ENCODE results near the gene NTN3. TPM values are rescaled to one million over a fixed set of nuclear protein-coding genes. Genes with fewer than 3 reads are reported as not detected.
A peak's percentile ranks its signal among the peaks of the same experiment; 100 is the strongest.

The NTN3 gene
- total and polyA plus RNA-seq, 2 of the 8 experiments (the other 6 are each of a cell fraction or from before 2014, with no cell fraction given): 0.30 to 0.34 TPM

DNA sequence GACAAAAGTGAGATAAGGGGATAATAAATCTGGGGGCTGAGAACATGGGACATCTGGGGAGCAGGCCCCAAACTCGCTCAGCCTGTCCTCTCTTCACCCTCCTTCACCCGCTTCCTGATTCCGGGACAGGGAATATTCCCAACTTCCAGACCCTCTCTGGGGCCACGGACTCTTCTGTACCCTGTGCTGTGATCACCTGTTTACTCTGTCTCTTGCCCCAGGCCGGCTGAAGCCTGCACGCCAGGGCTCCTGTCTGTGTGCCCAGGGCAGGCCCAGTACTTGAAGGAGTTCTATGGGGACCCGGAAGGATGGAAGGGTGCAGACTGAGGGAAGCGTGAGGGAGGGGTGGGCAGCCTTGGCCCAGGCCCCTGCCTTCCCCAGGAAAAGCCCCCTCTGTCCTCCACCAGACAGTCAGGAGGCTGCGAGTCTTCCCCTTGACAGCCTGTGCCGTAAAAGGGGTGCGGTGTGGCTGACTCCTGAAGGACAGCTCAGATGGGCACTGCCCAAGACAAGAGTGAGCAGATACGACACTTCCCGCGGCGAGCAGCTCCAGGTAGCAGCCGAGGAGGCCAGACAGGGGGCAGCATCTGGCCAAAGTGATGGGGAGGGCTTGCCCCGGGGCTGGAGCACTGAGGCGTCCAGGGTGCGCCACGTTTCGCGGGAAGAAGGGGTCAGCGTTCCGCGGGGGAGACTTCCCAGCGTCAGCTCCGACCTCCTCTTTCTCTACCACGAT is 42.9 kb upstream of the NTN3 start:
- H3K4me1 ChIP-seq (replicated peaks in 1 of 4; ENCODE audit: control insufficient read depth in 3 of 4, insufficient read depth in 4 of 4, low read length in 3 of 4): peaks cover 0 to 13% (median 6%) of the 10 kb centered on the region in 4 experiments; a peak in 5 of 7 replicates
- no peak overlapping the region for H3K23ac ChIP-seq (ENCODE audit: insufficient read length)
- H3K14ac ChIP-seq (ENCODE audit: insufficient read length): no peak overlapping the region
- peaks cover 12% of the 10 kb centered on the region; the same call in 1 of the 2 replicates for H3K23me2 ChIP-seq (ENCODE audit: low read depth, low read length)
- CTCF ChIA-PET (ENCODE audit: partially characterized antibody): interaction anchor here (0.6 to 2.8 kb wide), 14 partner anchors 14 to 190 kb away, joined by 3 to 9 read pairs (median 3); partner anchors contain the start of gene ECI1
- 32% methylated on average over 20 of the region's 28 CpGs; no CpG with 5 or more reads in 1 of the 2 experiments for WGBS, 2 experiments (ENCODE audit: extremely low coverage in 1 of 2, insufficient coverage in 1 of 2, insufficient read length in 1 of 2, insufficient replicate concordance in 2 of 2, low coverage in 1 of 2, low lambda C conversion rate in 2 of 2, missing lambda C conversion rate in 1 of 2)
- POLR2A ChIA-PET (ENCODE audit: partially characterized antibody): interaction anchor here (0.6 to 2.2 kb wide), 13 partner anchors 10 to 177 kb away, joined by 3 to 9 read pairs (median 3); partner anchors contain the start of genes ATP6V0C and ECI1
- peak overlapping the region; percentile 69 for H2BK120ac ChIP-seq (replicated peaks; ENCODE audit: low read depth, low read length)
- H4K5ac ChIP-seq (ENCODE audit: insufficient read length, low read depth, low read length): peak overlapping the region; percentile 76
- H3K18ac ChIP-seq (ENCODE audit: extremely low read depth, low read length): peak overlapping the region; percentile 96
- DNase-seq (ENCODE audit: low read depth in 1 of 2, low spot score in 2 of 2) (peak in 1 of 2 experiments; percentile 77), FAIRE-seq (no peak)
- peak overlapping the region; percentile 61; the same call in 1 of the 2 replicates for H2BK15ac ChIP-seq (ENCODE audit: low read length)
- H4K91ac ChIP-seq (replicated peaks; ENCODE audit: insufficient read length, low read length): peak overlapping the region; percentile 95
- H4K8ac ChIP-seq (ENCODE audit: extremely low read depth, insufficient read depth, low read length): peak overlapping the region; percentile 91
- H3K27me3 ChIP-seq (replicated peaks in 1 of 4; ENCODE audit: control insufficient read depth in 3 of 4, extremely low read depth in 1 of 4, insufficient read depth in 3 of 4, low read length in 3 of 4): peaks cover 0 to 9% (median 2%) of the 10 kb centered on the region in 4 experiments; a peak in 2 of 7 replicates
- H2AK5ac ChIP-seq (ENCODE audit: low read depth, low read length): peak overlapping the region; percentile 53; the same call in 1 of the 2 replicates
- no peak overlapping the region for H3K4ac ChIP-seq (replicated peaks; ENCODE audit: insufficient read length, low read depth, low read length)
- peak overlapping the region; percentile 80 for H3K56ac ChIP-seq (replicated peaks; ENCODE audit: insufficient read length, low read depth, low read length)
- peak overlapping the region; percentile 85; the same call in 1 of the 2 replicates for H2AFZ ChIP-seq (ENCODE audit: low read length)
- H3K79me1 ChIP-seq (ENCODE audit: low read depth, low read length): 0 out of 2 replicates have a peak, but pooled peaks cover 6% of the 10 kb centered on the region
- peak overlapping the region; percentile 78; the same call in 1 of the 2 replicates for H2BK5ac ChIP-seq (ENCODE audit: low read depth, low read length)
- H3K4me2 ChIP-seq (ENCODE audit: insufficient read depth in 1 of 2, low read depth in 2 of 2, low read length in 2 of 2): peak overlapping the region; percentile 51 to 98
- peaks cover 0 to 15% of the 10 kb centered on the region in 2 experiments; a peak in 2 of 4 replicates for H3K79me2 ChIP-seq (ENCODE audit: control insufficient read depth in 1 of 2, insufficient read depth in 2 of 2, low read length in 2 of 2)
- H3K36me3 ChIP-seq (ENCODE audit: control insufficient read depth in 2 of 4, insufficient read depth in 4 of 4, low read length in 3 of 4): peaks cover 12 to 17% (median 15%) of the 10 kb centered on the region in 4 experiments
- H4K20me1 ChIP-seq (replicated peaks in 1 of 2; ENCODE audit: control insufficient read depth in 1 of 2, insufficient read depth in 2 of 2, low read length in 2 of 2): peaks cover 8 to 11% of the 10 kb centered on the region in 2 experiments
- no peak overlapping the region for H2BK20ac ChIP-seq (ENCODE audit: low read length)
- no peak overlapping the region for H2BK12ac ChIP-seq (ENCODE audit: low read depth, low read length)
- H3K27ac ChIP-seq (ENCODE audit: low read depth, low read length): no peak overlapping the region
- H3K9me3 ChIP-seq (ENCODE audit: insufficient read depth in 2 of 2, low read depth in 1 of 2, low read length in 1 of 2): no peaks in the 10 kb centered on the region
- peak overlapping the region; percentile 48 to 73 (median 50) for H3K4me3 ChIP-seq (ENCODE audit: extremely low read depth in 1 of 4, insufficient read depth in 2 of 4, low read depth in 3 of 4, low read length in 4 of 4)
- H3K9ac ChIP-seq (replicated peaks in 1 of 4; ENCODE audit: extremely low read depth in 1 of 4, low read depth in 3 of 4, low read length in 3 of 4): peak overlapping the region; percentile 13 to 77 (median 59); a peak in 6 of 7 replicates
- TF ChIP-seq CTCF (IDR thresholded peaks at IDR 0.05; ENCODE audit: control extremely low read depth in 1 of 3, insufficient read depth in 1 of 3, low read depth in 1 of 3, low read length in 3 of 3): peak; percentile 5 to 42 (median 13); a peak in 2 of 4 replicates
- TF ChIP-seq SP2 (IDR thresholded peaks at IDR 0.05; ENCODE audit: low read length): no peak
- 0 out of 2 replicates have a peak, but pooled peaks have one; percentile 5 for TF ChIP-seq SUZ12 (IDR thresholded peaks at IDR 0.05; ENCODE audit: low read length)
- TF ChIP-seq HDAC2 (IDR thresholded peaks at IDR 0.05; ENCODE audit: borderline replicate concordance in 1 of 2, low read depth in 2 of 2, low read length in 2 of 2): 0 out of 4 replicates have a peak, but pooled peaks of 1 of the 2 experiments have one; percentile 18
- peak; percentile 5 for TF ChIP-seq EZH2 (IDR thresholded peaks at IDR 0.05; ENCODE audit: low read depth, low read length, severe bottlenecking)
